GM18526 (cell line): ENCODE measurements around the gene PRMT5.

ENCODE experiments used
- POLR2A ChIP-seq: IDR thresholded peaks from 3 replicates; pipeline ENCODE4 v1.6.1; 2011; ENCODE audit not compliant: insufficient read length; ENCODE audit errors: extremely low read depth

PRMT5 gene

DNA sequence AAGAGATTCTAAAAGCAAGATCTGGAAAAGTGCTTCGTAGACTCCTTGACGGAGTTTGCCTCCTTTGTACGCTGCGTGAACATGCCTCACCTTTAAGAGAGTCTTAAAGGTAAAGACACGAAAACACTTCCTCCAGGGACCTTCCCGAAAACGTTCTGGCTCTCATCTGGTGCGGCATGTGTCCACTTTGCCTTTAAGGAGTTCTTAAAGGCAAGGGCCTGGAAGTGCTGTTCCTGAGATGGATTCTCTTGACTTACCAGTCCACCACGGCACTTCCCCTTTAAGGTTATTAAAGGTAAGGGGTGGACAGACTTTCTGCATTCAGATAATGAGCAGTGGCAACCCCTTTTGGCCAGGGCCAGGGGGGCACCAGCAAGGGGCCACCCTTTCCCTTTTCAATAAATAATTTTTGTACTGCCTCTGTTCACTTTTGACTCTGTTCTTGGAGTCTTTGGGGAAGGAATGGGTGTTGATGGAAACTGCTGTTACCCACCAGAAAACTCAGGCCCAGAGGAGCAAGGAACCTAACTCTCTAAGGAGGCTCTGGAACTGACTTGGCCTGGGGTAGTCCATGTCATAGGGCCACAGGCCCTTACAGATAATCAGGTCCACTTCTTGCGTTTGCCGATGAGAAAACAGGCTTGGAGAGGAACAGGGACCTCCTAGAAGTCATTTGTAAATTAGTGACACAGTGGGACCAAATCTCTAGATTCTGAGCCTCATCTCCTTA lies 41.8 kb downstream of the PRMT5 start:
- TF ChIP-seq POLR2A, result no peak

DNA sequence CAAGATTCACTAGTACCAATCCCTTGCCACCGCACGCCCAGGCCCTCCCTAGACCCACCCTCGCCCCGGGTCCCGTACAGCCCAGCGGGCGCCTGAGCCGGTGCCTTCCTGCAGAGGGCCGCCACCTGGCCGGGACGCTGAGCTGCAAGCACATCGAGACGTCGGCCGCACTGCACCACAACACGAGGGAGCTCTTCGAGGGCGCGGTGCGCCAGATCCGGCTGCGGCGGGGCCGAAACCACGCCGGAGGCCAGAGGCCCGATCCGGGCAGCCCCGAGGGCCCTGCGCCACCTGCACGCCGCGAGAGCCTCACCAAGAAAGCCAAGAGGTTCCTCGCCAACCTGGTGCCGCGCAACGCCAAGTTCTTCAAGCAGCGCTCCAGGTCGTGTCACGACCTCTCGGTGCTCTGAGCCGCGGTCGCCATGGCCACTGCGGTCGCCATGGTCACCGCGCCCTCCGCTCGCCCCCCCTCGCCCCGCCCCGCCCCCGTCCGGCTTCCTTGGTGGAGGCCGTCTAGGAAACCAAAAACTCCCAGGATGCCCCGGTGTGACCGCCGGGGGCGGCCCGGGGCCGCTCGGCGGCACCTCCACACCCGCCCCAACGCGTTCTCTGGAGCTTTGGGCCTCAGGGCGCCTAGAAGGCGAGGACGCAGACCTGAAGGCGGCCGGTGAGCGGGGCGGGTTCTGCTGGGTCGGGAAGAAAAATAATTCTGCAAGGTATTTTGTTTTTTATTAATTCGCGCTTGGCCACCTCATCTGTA lies 42.5 kb downstream of the PRMT5 start:
- peak; percentile 67 for TF ChIP-seq POLR2A

DNA sequence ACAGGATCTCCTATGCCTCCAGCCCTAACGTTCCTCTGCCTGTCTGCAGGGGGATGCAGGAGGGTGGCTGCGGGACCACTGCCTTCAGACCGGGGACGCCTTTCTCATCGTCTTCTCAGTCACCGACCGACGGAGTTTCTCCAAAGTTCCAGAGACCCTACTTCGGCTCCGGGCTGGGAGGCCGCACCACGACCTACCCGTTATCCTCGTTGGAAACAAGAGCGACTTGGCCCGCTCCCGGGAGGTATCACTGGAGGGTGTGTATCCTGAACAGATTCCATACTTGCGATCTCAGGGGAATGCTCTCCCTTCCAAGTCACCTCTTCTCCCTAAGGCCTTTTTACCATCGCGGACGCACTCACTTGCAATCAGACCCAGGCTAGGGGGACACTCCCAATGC lies 43.2 kb downstream of the PRMT5 start:
- TF ChIP-seq POLR2A, result no peak

DNA sequence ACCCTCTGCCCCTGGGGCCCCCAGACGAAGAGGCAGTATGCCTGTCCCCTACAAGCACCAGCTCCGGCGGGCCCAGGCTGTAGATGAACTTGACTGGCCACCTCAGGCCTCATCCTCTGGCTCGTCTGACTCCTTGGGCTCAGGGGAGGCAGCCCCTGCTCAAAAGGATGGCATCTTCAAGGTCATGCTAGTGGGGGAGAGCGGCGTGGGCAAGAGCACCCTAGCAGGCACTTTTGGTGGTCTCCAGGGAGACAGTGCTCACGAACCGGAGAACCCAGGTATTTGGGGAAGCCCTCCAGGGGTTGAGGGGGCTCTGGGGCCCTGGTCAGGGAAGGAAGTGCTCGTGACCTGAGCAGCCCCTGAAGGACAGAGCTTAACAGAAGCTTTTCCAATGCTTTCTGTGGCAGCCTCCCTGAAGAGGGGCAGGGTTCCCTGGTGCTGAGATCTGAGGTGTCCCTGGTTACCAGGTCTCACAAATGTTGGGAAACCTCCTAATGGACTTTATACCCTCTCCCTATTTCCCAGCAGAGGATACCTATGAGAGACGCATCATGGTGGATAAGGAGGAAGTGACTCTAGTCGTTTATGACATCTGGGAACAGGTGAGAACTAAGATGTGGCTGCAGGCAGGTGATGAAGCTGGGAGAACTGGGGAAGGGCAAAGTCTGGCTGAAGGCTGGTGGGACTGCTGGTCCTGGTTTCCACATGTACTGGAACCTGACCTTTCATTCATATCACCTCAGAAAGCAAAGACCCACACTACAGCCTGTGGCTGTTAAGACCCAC lies 44.2 kb downstream of the PRMT5 start:
- TF ChIP-seq POLR2A, result no peak

GRCh38 chr14:22884076-22884737 lies 45.0 kb downstream of the PRMT5 start:
- no peak for TF ChIP-seq POLR2A

- no peak for TF ChIP-seq POLR2A
These were observed 45.8 kb downstream of the PRMT5 start, which contains the start of gene REM2 for GRCh38 chr14:22883173-22883976. Gene REM2 (plus strand): TSS chr14:22883222. CDS start chr14:22883288, 66 bp downstream.

- TF ChIP-seq POLR2A, result no peak
These were observed 46.5 kb downstream of the PRMT5 start for GRCh38 chr14:22882529-22883172.

GRCh38 chr14:22882064-22882463 lies 47.1 kb downstream of the PRMT5 start:
- no peak for TF ChIP-seq POLR2A

DNA sequence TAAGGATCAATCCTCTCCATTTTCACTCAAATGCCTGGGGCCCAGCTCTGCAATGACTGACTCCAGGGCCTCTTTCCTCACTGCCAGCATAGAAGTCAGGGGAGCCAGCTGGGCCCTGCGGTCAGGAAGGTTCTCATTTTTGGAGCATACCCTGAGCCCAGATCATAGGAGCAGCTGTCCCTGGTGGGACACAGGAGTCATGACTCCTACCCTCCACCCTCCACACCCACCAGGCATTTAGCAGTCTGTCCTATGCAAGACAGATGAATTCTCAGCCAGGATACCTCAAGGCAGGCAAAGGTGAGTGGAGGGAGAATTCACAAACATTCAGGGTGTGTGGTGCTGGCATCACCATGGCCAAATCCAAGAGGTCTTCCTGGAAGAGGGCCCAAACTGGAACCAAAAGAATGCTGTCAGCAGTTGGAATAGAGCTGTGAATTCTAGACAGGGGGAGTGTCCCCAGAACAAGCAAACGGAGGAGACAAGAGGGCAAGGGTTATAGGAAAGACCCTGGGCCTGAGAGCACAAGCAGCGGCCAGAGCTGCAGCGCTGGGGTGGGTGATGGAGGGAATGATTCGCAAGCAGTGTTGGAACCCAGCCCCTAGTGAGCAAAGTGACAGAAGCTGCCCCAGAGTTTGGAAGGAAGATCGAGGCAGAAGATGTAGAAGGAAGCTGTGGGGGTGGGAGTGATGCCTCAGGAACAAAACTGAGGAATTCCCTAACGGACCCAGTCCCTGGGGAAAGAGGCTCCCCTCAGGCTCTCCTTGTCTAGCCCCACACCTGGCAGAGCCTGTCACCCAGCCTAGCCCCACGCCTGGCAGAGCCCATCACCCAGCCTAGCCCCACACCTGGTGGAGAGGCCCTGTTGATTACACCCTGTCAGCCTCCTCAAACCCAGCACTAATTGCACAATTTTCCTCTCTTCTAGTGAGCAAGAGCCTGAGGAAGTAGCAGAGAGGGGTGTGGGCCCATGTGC lies 50.6 kb downstream of the PRMT5 start:
- TF ChIP-seq POLR2A, result no peak

- no peak for TF ChIP-seq POLR2A
These were observed 52.1 kb downstream of the PRMT5 start for GRCh38 chr14:22877000-22877501.

GRCh38 chr14:22875748-22876319 lies 53.3 kb downstream of the PRMT5 start:
- no peak for TF ChIP-seq POLR2A

- TF ChIP-seq POLR2A, result no peak
These were observed 54.0 kb downstream of the PRMT5 start for GRCh38 chr14:22875003-22875747.
